GM12865 (cell line): ENCODE results near the gene PPID.

Experiments
- DNase-seq: peaks from one replicate; pipeline ENCODE4 v3.0.0; 2010; ENCODE audit warnings: low read depth
- H3K4me3 ChIP-seq: 2 replicates; pipeline ENCODE4 v1.5.1; 2011; ENCODE audit warnings: mild to moderate bottlenecking, low read depth, low read length, control low read depth
- CTCF ChIP-seq: IDR thresholded peaks from 2 replicates; pipeline ENCODE4 v1.5.1; 2011; ENCODE audit warnings: low read length, control low read depth, low read depth, inconsistent platforms; ENCODE audit not compliant: insufficient read depth; ENCODE audit errors: missing control alignments

The PPID gene

GRCh38 chr4:158729716-158730559 is 6.7 kb upstream of the PPID start:
- peak; percentile 73 for TF ChIP-seq CTCF
- peak; percentile 66 for DNase-seq
- H3K4me3 ChIP-seq: no peak overlapping the region

- no peak overlapping the region for H3K4me3 ChIP-seq
- TF ChIP-seq CTCF: no peak
- no peak for DNase-seq
Measured at GRCh38 chr4:158728236-158728635, 5.0 kb upstream of the PPID start.

GRCh38 chr4:158726633-158727032 is 3.4 kb upstream of the PPID start:
- no peak for DNase-seq
- no peak overlapping the region for H3K4me3 ChIP-seq
- no peak for TF ChIP-seq CTCF

GRCh38 chr4:158724637-158725036 is 1.4 kb upstream of the PPID start:
- no peak overlapping the region for H3K4me3 ChIP-seq
- TF ChIP-seq CTCF: no peak
- DNase-seq: no peak

GRCh38 chr4:158722291-158722916 is 792 bp downstream of the PPID start:
- DNase-seq: peak; percentile 33
- peak overlapping the region; percentile 90 for H3K4me3 ChIP-seq
- no peak for TF ChIP-seq CTCF

GRCh38 chr4:158721680-158722079 is 1.5 kb downstream of the PPID start:
- no peak for TF ChIP-seq CTCF
- DNase-seq: no peak
- peak overlapping the region; percentile 90 for H3K4me3 ChIP-seq
